ENCODE data around the gene MYH8.

The MYH8 gene

DNA sequence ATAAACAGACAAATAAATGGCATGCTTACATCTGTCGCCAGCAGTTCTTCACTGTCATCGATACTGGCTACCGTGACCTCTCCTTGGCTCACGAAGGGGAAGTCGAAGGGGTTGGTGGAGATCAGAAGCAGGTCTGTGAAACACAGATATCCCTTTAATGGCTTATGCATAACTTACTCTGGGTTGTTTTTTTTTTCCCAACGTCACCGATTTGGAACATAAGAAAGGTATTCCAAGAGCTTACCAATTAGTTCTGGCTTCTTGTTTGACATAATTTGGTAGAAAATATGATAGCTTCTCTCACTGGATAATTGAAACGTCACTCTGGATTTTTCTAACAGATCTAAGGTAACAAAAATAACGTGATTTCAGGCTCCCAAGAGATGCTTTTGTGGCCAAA, 67.1 kb downstream of the MYH8 start:
- H2AFZ ChIP-seq: no peak overlapping the region
- no peaks in the 10 kb centered on the region for H3K9me3 ChIP-seq (ENCODE audit: control insufficient read depth, low read length)
- no peak overlapping the region for H3K9ac ChIP-seq
- TF ChIP-seq CTCF (IDR thresholded peaks at IDR 0.05): no peak
- no peak overlapping the region for H3K4me2 ChIP-seq (ENCODE audit: low read length)
- no peaks in the 10 kb centered on the region for H3K79me2 ChIP-seq
- H3K4me1 ChIP-seq: no peaks in the 10 kb centered on the region
- no peak overlapping the region for H3K27ac ChIP-seq
- no peak overlapping the region for H3K4me3 ChIP-seq (ENCODE audit: low read depth, low read length)
- H3K27me3 ChIP-seq (ENCODE audit: control insufficient read depth, insufficient read depth, low read length): no peaks in the 10 kb centered on the region
- no peaks in the 10 kb centered on the region for H3K36me3 ChIP-seq (ENCODE audit: control insufficient read depth, insufficient read depth, low read length)

- no peak overlapping the region for H3K4me3 ChIP-seq (ENCODE audit: low read depth, low read length)
- H3K9ac ChIP-seq: no peak overlapping the region
- H3K79me2 ChIP-seq: no peaks in the 10 kb centered on the region
- no peak for TF ChIP-seq CTCF (IDR thresholded peaks at IDR 0.05)
- H3K9me3 ChIP-seq (ENCODE audit: control insufficient read depth, low read length): no peaks in the 10 kb centered on the region
- no peak overlapping the region for H2AFZ ChIP-seq
- H3K36me3 ChIP-seq (ENCODE audit: control insufficient read depth, insufficient read depth, low read length): no peaks in the 10 kb centered on the region
- H3K4me2 ChIP-seq (ENCODE audit: low read length): no peak overlapping the region
- H3K4me1 ChIP-seq: no peaks in the 10 kb centered on the region
- no peak overlapping the region for H3K27ac ChIP-seq
- H3K27me3 ChIP-seq (ENCODE audit: control insufficient read depth, insufficient read depth, low read length): no peaks in the 10 kb centered on the region
Measured at GRCh38 chr17:10352893-10353292, 68.9 kb downstream of the MYH8 start.

GRCh38 chr17:10349403-10349802, 72.3 kb downstream of the MYH8 start:
- Histone ChIP-seq H3K9ac (no peak overlapping the region), H3K4me1 (no peaks in the 10 kb centered on the region)
- no peak for TF ChIP-seq CTCF (IDR thresholded peaks at IDR 0.05)

GRCh38 chr17:10344816-10345215, 76.9 kb downstream of the MYH8 start:
- H3K9me3 ChIP-seq (ENCODE audit: control insufficient read depth, low read length): no peaks in the 10 kb centered on the region
- no peak overlapping the region for H3K27ac ChIP-seq
- H2AFZ ChIP-seq: no peak overlapping the region
- H3K4me1 ChIP-seq: no peaks in the 10 kb centered on the region
- no peak overlapping the region for H3K4me2 ChIP-seq (ENCODE audit: low read length)
- no peaks in the 10 kb centered on the region for H3K79me2 ChIP-seq
- H3K4me3 ChIP-seq (ENCODE audit: low read depth, low read length): no peak overlapping the region
- H3K9ac ChIP-seq: no peak overlapping the region
- TF ChIP-seq CTCF (IDR thresholded peaks at IDR 0.05): no peak
- H3K36me3 ChIP-seq (ENCODE audit: control insufficient read depth, insufficient read depth, low read length): no peaks in the 10 kb centered on the region
- no peaks in the 10 kb centered on the region for H3K27me3 ChIP-seq (ENCODE audit: control insufficient read depth, insufficient read depth, low read length)

More at GRCh38 chr17:10349403-10349802, 72.3 kb downstream of the MYH8 start:
- no peak overlapping the region for H2AFZ ChIP-seq
- H3K27ac ChIP-seq: no peak overlapping the region
- no peaks in the 10 kb centered on the region for H3K27me3 ChIP-seq (ENCODE audit: control insufficient read depth, insufficient read depth, low read length)
- H3K36me3 ChIP-seq (ENCODE audit: control insufficient read depth, insufficient read depth, low read length): no peaks in the 10 kb centered on the region
- H3K9me3 ChIP-seq (ENCODE audit: control insufficient read depth, low read length): no peaks in the 10 kb centered on the region
- H3K79me2 ChIP-seq: no peaks in the 10 kb centered on the region
- no peak overlapping the region for H3K4me2 ChIP-seq (ENCODE audit: low read length)
- no peak overlapping the region for H3K4me3 ChIP-seq (ENCODE audit: low read depth, low read length)

Measured in parathyroid adenoma (tissue), 2 donors.